Caco-2 (cell line): Measurements from ENCODE around the gene CHRM2. TPM values are rescaled to one million over a fixed set of nuclear protein-coding genes. Genes with fewer than 3 reads are reported as not detected.

Experiments used
- BruUV-seq: library from RNA; stranded (reverse); fragments of 400-500 nt; replicated peaks from 2 replicates; lab custom pipeline; 2021; lab: Mats Ljungman, UMichigan
- CTCF ChIA-PET: fragments of 300-600 bp; sonication (Branson Sonifier 250); formaldehyde crosslinking; loops from one replicate; lab custom pipeline; 2022; ENCODE audit warnings: antibody characterized with exemption; lab: Charles Lee
- POLR2A ChIA-PET: fragments of 300-600 bp; sonication (Branson Sonifier 250); formaldehyde crosslinking; loops from one replicate; lab custom pipeline; 2022; ENCODE audit warnings: antibody characterized with exemption; lab: Charles Lee
- DNase-seq, 2 experiments: peaks; one replicate each; pipeline versions ENCODE4 v3.0.0 to v3.0.0-alpha.2; 2020 to 2022
- H3K27me3 ChIP-seq: replicated peaks from 2 replicates; pipeline ENCODE4 v1.6.0; 2011; ENCODE audit warnings: low read length; ENCODE audit not compliant: control insufficient read depth, insufficient read depth
- H3K36me3 ChIP-seq: 2 replicates; pipeline ENCODE4 v1.5.1; 2011; ENCODE audit warnings: low read length; ENCODE audit not compliant: control insufficient read depth, insufficient read depth
- H3K4me1 ChIP-seq: fragments of 250-450 bp; sonication (Bioruptor Pico); 2 replicates; pipeline ENCODE4 v1.5.1; 2020; ENCODE audit warnings: mild to moderate bottlenecking
- H3K4me3 ChIP-seq: 2 replicates; pipeline ENCODE4 v1.5.1; 2011; ENCODE audit warnings: low read depth, mild to moderate bottlenecking, control low read depth, low read length
- H3K9me3 ChIP-seq: fragments of 250-450 bp; sonication (Bioruptor Pico); 2 replicates; pipeline ENCODE4 v1.5.1; 2020; ENCODE audit warnings: mild to moderate bottlenecking, moderate library complexity
- H3K27ac Mint-ChIP-seq: one replicate; pipeline ENCODE4 v1.8.0; 2022; ENCODE audit warnings: mixed read lengths; ENCODE audit not compliant: unreplicated experiment
- H3K27me3 Mint-ChIP-seq: one replicate; pipeline ENCODE4 v1.8.0; 2022; ENCODE audit warnings: mixed read lengths; ENCODE audit not compliant: insufficient read depth, unreplicated experiment
- H3K36me3 Mint-ChIP-seq: one replicate; pipeline ENCODE4 v1.8.0; 2022; ENCODE audit warnings: mild to moderate bottlenecking, mixed read lengths; ENCODE audit not compliant: insufficient read depth, unreplicated experiment
- H3K4me1 Mint-ChIP-seq: one replicate; pipeline ENCODE4 v1.8.0; 2022; ENCODE audit warnings: low read depth, mixed read lengths; ENCODE audit not compliant: unreplicated experiment
- H3K4me3 Mint-ChIP-seq: one replicate; pipeline ENCODE4 v1.8.0; 2022; ENCODE audit warnings: mild to moderate bottlenecking, moderate library complexity, mixed read lengths; ENCODE audit not compliant: unreplicated experiment
- H3K9me3 Mint-ChIP-seq: one replicate; pipeline ENCODE4 v1.8.0; 2022; ENCODE audit warnings: mixed read lengths; ENCODE audit not compliant: unreplicated experiment
- CTCF ChIP-seq, 2 experiments: fragments of 200-600 bp in 1 of 2; IDR thresholded peaks; 1 replicate in 1 of 2; 2 replicates in 1 of 2; pipeline versions ENCODE4 v1.5.1 to v1.8.0; 2011 to 2022; ENCODE audit warnings: antibody characterized with exemption in 1 of 2, control low read depth in 1 of 2, inconsistent platforms in 1 of 2, low read depth in 1 of 2, low read length in 1 of 2, mild to moderate bottlenecking in 1 of 2, moderate library complexity in 1 of 2; ENCODE audit not compliant: insufficient read depth in 1 of 2, severe bottlenecking in 1 of 2, unreplicated experiment in 1 of 2
- intact Hi-C: fragments of 100-400 bp; cut with micrococcal nuclease; formaldehyde crosslinking; loops from one replicate; pipeline ENCODE4 v1.10.0; 2022; ENCODE audit not compliant: unreplicated experiment
- total RNA-seq: library from RNA; stranded (reverse); gene quantifications from 2 replicates; pipeline ENCODE4 v1.2.3, GENCODE V29; 2022

Gene CHRM2
- total RNA-seq, 1 experiment from 2014 or later, result not detected

- no TSS peak for BruUV-seq
- Mint-ChIP-seq H3K27ac (no peak overlapping the region), H3K4me1 (no peaks in the 10 kb centered on the region), H3K9me3 (peaks cover 7% of the 10 kb centered on the region), H3K4me3 (no peak overlapping the region), H3K27me3 (no peaks in the 10 kb centered on the region), H3K36me3 (no peaks in the 10 kb centered on the region)
- ChIA-PET POLR2A (no interaction called here), CTCF (interaction anchor here (0.6 kb wide), 1 partner anchor 12 kb away, joined by 4 read pairs; no protein-coding TSS in a partner anchor)
- intact Hi-C loops, result no loop called here
- no peak for TF ChIP-seq CTCF (IDR thresholded peaks at IDR 0.05; ENCODE audit: insufficient read depth in 1 of 2, low read depth in 1 of 2, low read length in 1 of 2, severe bottlenecking in 1 of 2, unreplicated experiment in 1 of 2)
- H3K9me3 ChIP-seq, result no peaks in the 10 kb centered on the region
- no peaks in the 10 kb centered on the region for H3K4me1 ChIP-seq
- H3K4me3 ChIP-seq, result no peak overlapping the region
- DNase-seq, result no peak
- H3K27me3 ChIP-seq, result no peaks in the 10 kb centered on the region
- no peaks in the 10 kb centered on the region for H3K36me3 ChIP-seq
These were observed 8.6 kb upstream of the CHRM2 start for GRCh38 chr7:136859803-136860202.

GRCh38 chr7:136865236-136865635, 3.2 kb upstream of the CHRM2 start:
- CTCF ChIA-PET, result no interaction called here
- no peak for DNase-seq

GRCh38 chr7:136865777-136866176, 2.7 kb upstream of the CHRM2 start:
- TF ChIP-seq CTCF (IDR thresholded peaks at IDR 0.05; ENCODE audit: insufficient read depth in 1 of 2, low read depth in 1 of 2, low read length in 1 of 2, severe bottlenecking in 1 of 2, unreplicated experiment in 1 of 2), result no peak
- no peaks in the 10 kb centered on the region for H3K4me1 Mint-ChIP-seq
- intact Hi-C loops, result no loop called here
- no peak overlapping the region for H3K4me3 Mint-ChIP-seq
- H3K9me3 Mint-ChIP-seq, result no peaks in the 10 kb centered on the region
- Histone ChIP-seq H3K36me3 (no peaks in the 10 kb centered on the region), H3K27me3 (no peaks in the 10 kb centered on the region), H3K4me1 (no peaks in the 10 kb centered on the region), H3K4me3 (no peak overlapping the region), H3K9me3 (no peaks in the 10 kb centered on the region)
- DNase-seq, result no peak
- CTCF ChIA-PET, result no interaction called here
- H3K27me3 Mint-ChIP-seq, result no peaks in the 10 kb centered on the region
- POLR2A ChIA-PET, result no interaction called here
- BruUV-seq, result no TSS peak
- H3K27ac Mint-ChIP-seq, result no peak overlapping the region
- H3K36me3 Mint-ChIP-seq, result no peaks in the 10 kb centered on the region

More at GRCh38 chr7:136865236-136865635, 3.2 kb upstream of the CHRM2 start:
- Mint-ChIP-seq H3K4me3 (no peak overlapping the region), H3K27ac (no peak overlapping the region), H3K27me3 (no peaks in the 10 kb centered on the region), H3K4me1 (no peaks in the 10 kb centered on the region), H3K9me3 (no peaks in the 10 kb centered on the region), H3K36me3 (no peaks in the 10 kb centered on the region)
- no TSS peak for BruUV-seq
- H3K4me1 ChIP-seq, result no peaks in the 10 kb centered on the region
- intact Hi-C loops, result no loop called here
- POLR2A ChIA-PET, result no interaction called here
- TF ChIP-seq CTCF (IDR thresholded peaks at IDR 0.05; ENCODE audit: insufficient read depth in 1 of 2, low read depth in 1 of 2, low read length in 1 of 2, severe bottlenecking in 1 of 2, unreplicated experiment in 1 of 2), result no peak
- no peaks in the 10 kb centered on the region for H3K9me3 ChIP-seq
- H3K36me3 ChIP-seq, result no peaks in the 10 kb centered on the region
- H3K4me3 ChIP-seq, result no peak overlapping the region
- no peaks in the 10 kb centered on the region for H3K27me3 ChIP-seq
